Heart left ventricle (tissue), 13 donors: ENCODE data around the gene EGLN1.

Experiments
- CTCF ChIP-seq, 12 donors: fragments of 200-600 bp; sonication (generic) in 4 of 12; IDR thresholded peaks; one replicate each; pipeline versions ENCODE4 v1.5.0 to v1.8.0; 2018 to 2022; ENCODE audit warnings: antibody characterized with exemption in 12 of 12, mild to moderate bottlenecking in 5 of 12
- POLR2A ChIP-seq, 2 donors: fragments of 450-650 bp; IDR thresholded peaks; one replicate each; pipeline ENCODE4 v1.6.1; 2017; ENCODE audit warnings: antibody characterized with exemption in 2 of 2, mild to moderate bottlenecking in 2 of 2, moderate library complexity in 2 of 2
- donor health status: ischemic (EF 13 %, LVEDD 7.1; RV severe dilation, severe dysfunction).
- donor health status: DM: no; HTN: yes; CAD: no.
- donor health status: DM: no; HTN: no; CAD: no.
- donor health status: ischemic (EF 25% LVEDD 6.9; RV normal size, moderate dysfunction).
- donor health status: ischemic (EF 25% LVEDD 5.7; RV mildly dilated, moderate dysfunction).
- donor health status: ischemic (EF 35%, LVEDD 5.7; RV mildly dilated, moderate dysfunction).
- donor health status: nonischemic (EF 11% LVEDD 7.7; RV severe dilation, severe dysfunction).
- donor health status: DM: yes; HTN: yes; CAD: no.
- donor health status: PGD.
- donor health status: ischemic (EF 29% LVEDD 5.4; RV normal size, mild dysfunction).
- donor health status: nonischemic (EF 23%, LVEDD 6.1; RV moderate dilation, normal function).

- no peak for TF ChIP-seq CTCF (IDR thresholded peaks at IDR 0.05)
- TF ChIP-seq POLR2A (IDR thresholded peaks at IDR 0.05): no peak
Observed at GRCh38 chr1:231354330-231355020, 67.6 kb downstream of the EGLN1 start.
